ENCODE measurements around the gene IFIT2.

Gene IFIT2

DNA sequence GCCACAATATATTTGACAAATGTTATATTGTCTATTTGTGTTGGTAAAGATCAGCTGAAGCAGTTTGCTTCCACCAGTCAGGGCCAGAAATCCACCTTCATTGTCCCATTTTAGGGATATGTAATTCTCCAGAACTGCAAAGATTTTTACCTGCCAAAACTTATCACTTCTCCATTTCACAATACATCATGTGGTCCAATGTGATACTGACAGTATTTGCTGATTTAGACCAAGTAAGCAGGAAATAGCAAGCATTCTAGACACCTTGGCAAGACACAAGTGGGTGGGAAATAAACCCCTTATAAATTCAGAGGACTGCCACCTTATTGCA, 31.7 kb upstream of the IFIT2 start:
- H3K4me3 ChIP-seq (ENCODE audit: low read length): no peak overlapping the region
- TF ChIP-seq, protein P1, sequence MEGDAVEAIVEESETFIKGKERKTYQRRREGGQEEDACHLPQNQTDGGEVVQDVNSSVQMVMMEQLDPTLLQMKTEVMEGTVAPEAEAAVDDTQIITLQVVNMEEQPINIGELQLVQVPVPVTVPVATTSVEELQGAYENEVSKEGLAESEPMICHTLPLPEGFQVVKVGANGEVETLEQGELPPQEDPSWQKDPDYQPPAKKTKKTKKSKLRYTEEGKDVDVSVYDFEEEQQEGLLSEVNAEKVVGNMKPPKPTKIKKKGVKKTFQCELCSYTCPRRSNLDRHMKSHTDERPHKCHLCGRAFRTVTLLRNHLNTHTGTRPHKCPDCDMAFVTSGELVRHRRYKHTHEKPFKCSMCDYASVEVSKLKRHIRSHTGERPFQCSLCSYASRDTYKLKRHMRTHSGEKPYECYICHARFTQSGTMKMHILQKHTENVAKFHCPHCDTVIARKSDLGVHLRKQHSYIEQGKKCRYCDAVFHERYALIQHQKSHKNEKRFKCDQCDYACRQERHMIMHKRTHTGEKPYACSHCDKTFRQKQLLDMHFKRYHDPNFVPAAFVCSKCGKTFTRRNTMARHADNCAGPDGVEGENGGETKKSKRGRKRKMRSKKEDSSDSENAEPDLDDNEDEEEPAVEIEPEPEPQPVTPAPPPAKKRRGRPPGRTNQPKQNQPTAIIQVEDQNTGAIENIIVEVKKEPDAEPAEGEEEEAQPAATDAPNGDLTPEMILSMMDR (conservative IDR thresholded peaks at IDR 0.05; ENCODE audit: low read length): no peak
- no peak for DNase-seq (ENCODE audit: low read depth)

DNA sequence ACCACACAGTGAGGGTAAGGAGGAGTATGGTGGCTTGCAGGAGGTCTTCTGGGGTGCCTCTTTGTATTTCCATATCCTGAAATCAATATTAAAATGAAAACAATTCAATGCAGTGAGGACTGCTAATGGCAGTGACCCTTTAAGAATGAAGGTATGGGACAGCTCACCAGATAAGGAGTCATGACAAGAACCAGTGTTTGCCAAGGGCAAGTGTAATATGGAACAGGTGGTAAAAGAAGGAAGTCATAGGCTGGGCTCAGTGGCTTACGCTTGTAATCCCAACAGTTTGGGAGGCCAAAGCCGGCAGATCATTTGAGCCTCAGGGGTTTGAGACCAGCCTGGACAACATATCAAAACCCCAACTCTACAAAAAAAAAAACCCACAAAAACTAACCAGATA, 30.3 kb upstream of the IFIT2 start:
- no peak for DNase-seq (ENCODE audit: low read depth)
- TF ChIP-seq, protein P1 (conservative IDR thresholded peaks at IDR 0.05; ENCODE audit: low read length): no peak
- no peak overlapping the region for H3K4me3 ChIP-seq (ENCODE audit: low read length)

DNA sequence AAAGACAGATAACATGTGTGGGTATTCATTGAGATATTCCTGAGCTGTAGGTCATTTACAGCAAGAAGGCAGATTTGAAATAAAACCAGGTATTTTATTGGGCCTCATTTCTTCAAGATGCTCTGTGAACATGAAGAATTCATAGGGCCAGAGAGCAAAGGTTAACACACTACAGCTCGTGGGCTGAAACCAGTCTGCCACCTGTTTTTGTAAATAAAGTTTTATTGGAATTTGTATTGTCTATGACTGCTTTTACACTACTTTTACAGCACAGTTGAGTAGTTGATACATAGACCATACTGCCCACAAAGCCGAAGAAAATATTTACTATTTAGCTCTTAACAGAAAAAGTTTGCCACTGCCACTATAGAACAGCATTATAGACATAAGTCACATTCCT, 28.2 kb upstream of the IFIT2 start:
- TF ChIP-seq, protein P1 (conservative IDR thresholded peaks at IDR 0.05; ENCODE audit: low read length): no peak
- no peak for DNase-seq (ENCODE audit: low read depth)
- no peak overlapping the region for H3K4me3 ChIP-seq (ENCODE audit: low read length)

DNA sequence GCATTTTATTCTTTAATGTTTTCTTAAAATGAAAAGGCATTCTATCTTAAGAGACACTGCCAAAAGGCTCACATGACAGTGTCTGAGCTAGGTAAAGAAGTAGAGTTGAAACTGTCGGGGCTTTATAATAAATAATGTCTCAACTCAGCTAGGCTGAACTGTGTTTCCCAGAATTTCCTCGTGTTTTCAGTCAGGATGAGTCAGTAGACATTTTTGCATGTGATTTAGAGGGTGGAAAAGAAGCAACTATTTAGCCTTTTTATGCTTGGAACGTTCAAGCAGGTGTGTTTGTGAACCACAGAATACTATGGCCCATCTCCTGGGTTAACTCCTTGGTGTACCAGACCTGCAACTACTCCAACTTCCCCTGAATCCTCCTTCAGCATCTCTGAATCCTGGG, 26.9 kb upstream of the IFIT2 start:
- H3K4me3 ChIP-seq (ENCODE audit: low read length): no peak overlapping the region
- DNase-seq (ENCODE audit: low read depth): peak; percentile 56
- TF ChIP-seq, protein P1 (conservative IDR thresholded peaks at IDR 0.05; ENCODE audit: low read length): no peak

DNA sequence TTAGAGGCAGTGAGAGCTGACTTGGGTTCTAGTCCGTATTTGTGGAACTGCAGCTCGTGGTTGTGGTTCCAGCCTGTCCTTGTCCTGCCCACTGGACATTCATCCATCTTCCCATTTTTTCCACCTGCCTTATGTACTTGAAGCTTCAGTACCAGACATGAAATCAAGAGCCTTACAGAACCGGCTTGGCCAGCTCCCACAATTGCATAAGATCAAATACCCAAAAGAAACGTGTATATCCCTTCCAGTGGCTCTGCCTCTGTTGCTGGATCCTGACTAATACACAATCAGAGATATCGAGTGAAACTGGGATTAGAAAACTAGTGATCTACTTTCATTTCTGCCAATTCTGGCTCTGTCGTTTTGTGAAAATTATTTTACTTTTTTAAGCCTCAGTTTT, 26.5 kb upstream of the IFIT2 start:
- H3K4me3 ChIP-seq (ENCODE audit: low read length): no peak overlapping the region
- no peak for DNase-seq (ENCODE audit: low read depth)
- TF ChIP-seq, protein P1 (conservative IDR thresholded peaks at IDR 0.05; ENCODE audit: low read length): no peak

DNA sequence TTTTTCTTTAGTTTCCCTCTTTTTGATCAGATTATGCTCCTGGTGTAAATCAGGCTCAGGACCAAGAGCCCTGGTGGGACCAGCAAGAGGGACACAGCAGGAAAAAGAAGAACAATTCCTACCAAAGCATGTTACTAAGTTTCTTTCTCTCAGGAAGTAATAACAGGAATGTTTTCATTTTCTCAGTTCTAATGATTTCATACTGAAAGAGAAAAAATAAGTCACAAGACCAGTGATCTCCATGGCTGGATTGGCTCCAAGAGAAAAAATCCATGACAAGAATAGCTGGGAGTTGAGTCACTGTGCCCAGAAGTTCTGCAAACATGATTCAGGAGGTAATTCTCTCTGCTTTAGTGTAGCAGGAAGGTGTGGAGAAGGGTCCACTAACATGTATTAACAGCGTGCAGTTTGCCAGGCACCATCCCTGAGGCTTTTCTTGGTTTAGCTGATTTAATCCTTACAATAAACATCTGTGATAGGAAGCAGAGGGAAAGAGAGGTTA, 23.8 kb upstream of the IFIT2 start:
- H3K4me3 ChIP-seq (ENCODE audit: low read length): no peak overlapping the region
- DNase-seq (ENCODE audit: low read depth): peak; percentile 97
- TF ChIP-seq, protein P1 (conservative IDR thresholded peaks at IDR 0.05; ENCODE audit: low read length): no peak

DNA sequence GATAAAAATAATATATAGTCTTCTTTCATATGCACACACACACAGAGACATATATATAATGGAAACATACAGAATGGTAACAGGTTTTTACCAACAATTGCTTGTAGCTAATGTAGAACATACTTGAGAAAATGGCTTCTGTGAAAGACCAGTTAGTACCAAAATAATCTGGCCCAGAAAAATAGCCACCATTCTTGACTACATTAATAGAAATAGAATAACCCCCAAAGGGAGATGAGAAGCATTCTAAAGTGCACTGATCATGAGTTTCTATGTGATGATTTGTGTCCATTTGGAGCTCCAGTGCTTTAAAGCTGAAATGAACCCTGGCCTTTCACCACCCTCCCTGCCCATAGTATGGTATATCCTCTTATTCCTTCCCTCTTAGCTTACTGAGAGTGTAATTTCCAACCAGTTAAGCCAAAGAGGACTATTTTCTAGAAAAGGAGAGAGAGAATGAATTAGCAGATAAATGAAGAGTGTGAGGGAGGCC, 22.9 kb upstream of the IFIT2 start:
- no peak overlapping the region for H3K4me3 ChIP-seq (ENCODE audit: low read length)
- TF ChIP-seq, protein P1 (conservative IDR thresholded peaks at IDR 0.05; ENCODE audit: low read length): no peak
- DNase-seq (ENCODE audit: low read depth): no peak
